Measurements from ENCODE around the gene MRO.

The MRO gene

GRCh38 chr18:50829644-50830043 lies 9.8 kb upstream of the MRO start:
- Histone ChIP-seq H3K36me3 (replicated peaks; ENCODE audit: low read depth, low read length) (peaks cover 5% of the 10 kb centered on the region), H2AFZ (ENCODE audit: low read depth, low read length) (no peak overlapping the region), H3K9me3 (ENCODE audit: insufficient read depth, low read length) (no peaks in the 10 kb centered on the region), H3K4me3 (ENCODE audit: low read length) (no peak overlapping the region), H3K27me3 (ENCODE audit: low read depth, low read length) (no peaks in the 10 kb centered on the region), H3K9ac (ENCODE audit: low read length) (no peak overlapping the region), H3K4me2 (ENCODE audit: low read length) (no peak overlapping the region), H3K79me2 (ENCODE audit: low read length) (no peaks in the 10 kb centered on the region), H3K27ac (ENCODE audit: low read length) (no peak overlapping the region), H3K4me1 (ENCODE audit: low read length) (peaks cover 71% of the 10 kb centered on the region), H4K20me1 (ENCODE audit: insufficient read depth, low read length) (no peaks in the 10 kb centered on the region)
- TF ChIP-seq EZH2phosphoT487 (IDR thresholded peaks at IDR 0.05; ENCODE audit: low read depth) (no peak), CTCF (IDR thresholded peaks at IDR 0.05; ENCODE audit: low read depth, low read length) (no peak)

- H3K27me3 ChIP-seq (ENCODE audit: low read depth, low read length): no peaks in the 10 kb centered on the region
- no peaks in the 10 kb centered on the region for H3K9me3 ChIP-seq (ENCODE audit: insufficient read depth, low read length)
- TF ChIP-seq EZH2phosphoT487 (IDR thresholded peaks at IDR 0.05; ENCODE audit: low read depth): no peak
- TF ChIP-seq CTCF (IDR thresholded peaks at IDR 0.05; ENCODE audit: low read depth, low read length): no peak
- peaks cover 43% of the 10 kb centered on the region for H3K4me1 ChIP-seq (ENCODE audit: low read length)
- no peak overlapping the region for H3K4me2 ChIP-seq (ENCODE audit: low read length)
- H3K79me2 ChIP-seq (ENCODE audit: low read length): no peaks in the 10 kb centered on the region
- H3K27ac ChIP-seq (ENCODE audit: low read length): no peak overlapping the region
- no peak overlapping the region for H3K9ac ChIP-seq (ENCODE audit: low read length)
- H3K4me3 ChIP-seq (ENCODE audit: low read length): no peak overlapping the region
- no peak overlapping the region for H2AFZ ChIP-seq (ENCODE audit: low read depth, low read length)
- H4K20me1 ChIP-seq (ENCODE audit: insufficient read depth, low read length): no peaks in the 10 kb centered on the region
- peaks cover under 1% of the 10 kb centered on the region for H3K36me3 ChIP-seq (replicated peaks; ENCODE audit: low read depth, low read length)
These were observed 6.2 kb upstream of the MRO start for GRCh38 chr18:50826027-50826426.

GRCh38 chr18:50825621-50826020 lies 5.8 kb upstream of the MRO start:
- H3K4me2 ChIP-seq (ENCODE audit: low read length): no peak overlapping the region
- H3K36me3 ChIP-seq (replicated peaks; ENCODE audit: low read depth, low read length): no peaks in the 10 kb centered on the region
- H3K27ac ChIP-seq (ENCODE audit: low read length): no peak overlapping the region
- no peaks in the 10 kb centered on the region for H3K79me2 ChIP-seq (ENCODE audit: low read length)
- peaks cover 43% of the 10 kb centered on the region for H3K4me1 ChIP-seq (ENCODE audit: low read length)
- no peak for TF ChIP-seq EZH2phosphoT487 (IDR thresholded peaks at IDR 0.05; ENCODE audit: low read depth)
- TF ChIP-seq CTCF (IDR thresholded peaks at IDR 0.05; ENCODE audit: low read depth, low read length): no peak
- no peak overlapping the region for H3K4me3 ChIP-seq (ENCODE audit: low read length)
- no peak overlapping the region for H2AFZ ChIP-seq (ENCODE audit: low read depth, low read length)
- no peak overlapping the region for H3K9ac ChIP-seq (ENCODE audit: low read length)
- no peaks in the 10 kb centered on the region for H3K9me3 ChIP-seq (ENCODE audit: insufficient read depth, low read length)
- H3K27me3 ChIP-seq (ENCODE audit: low read depth, low read length): no peaks in the 10 kb centered on the region
- no peaks in the 10 kb centered on the region for H4K20me1 ChIP-seq (ENCODE audit: insufficient read depth, low read length)

GRCh38 chr18:50822756-50823155 lies 2.9 kb upstream of the MRO start:
- Histone ChIP-seq H3K27ac (ENCODE audit: low read length) (no peak overlapping the region), H3K9ac (ENCODE audit: low read length) (no peak overlapping the region), H4K20me1 (ENCODE audit: insufficient read depth, low read length) (no peaks in the 10 kb centered on the region), H3K4me2 (ENCODE audit: low read length) (no peak overlapping the region), H2AFZ (ENCODE audit: low read depth, low read length) (no peak overlapping the region), H3K79me2 (ENCODE audit: low read length) (no peaks in the 10 kb centered on the region), H3K4me1 (ENCODE audit: low read length) (peaks cover 28% of the 10 kb centered on the region), H3K4me3 (ENCODE audit: low read length) (no peak overlapping the region), H3K9me3 (ENCODE audit: insufficient read depth, low read length) (no peaks in the 10 kb centered on the region), H3K36me3 (replicated peaks; ENCODE audit: low read depth, low read length) (no peaks in the 10 kb centered on the region), H3K27me3 (ENCODE audit: low read depth, low read length) (peaks cover 5% of the 10 kb centered on the region)
- TF ChIP-seq CTCF (IDR thresholded peaks at IDR 0.05; ENCODE audit: low read depth, low read length): no peak
